GM12801 (cell line): ENCODE measurements around the gene ATM.

Source experiments
- TF ChIP-seq, protein P1 (sequence below): IDR thresholded peaks from one replicate; pipeline ENCODE4 v1.5.1; 2011; ENCODE audit warnings: control low read depth; ENCODE audit not compliant: insufficient read length; ENCODE audit errors: extremely low read depth

Gene ATM

DNA sequence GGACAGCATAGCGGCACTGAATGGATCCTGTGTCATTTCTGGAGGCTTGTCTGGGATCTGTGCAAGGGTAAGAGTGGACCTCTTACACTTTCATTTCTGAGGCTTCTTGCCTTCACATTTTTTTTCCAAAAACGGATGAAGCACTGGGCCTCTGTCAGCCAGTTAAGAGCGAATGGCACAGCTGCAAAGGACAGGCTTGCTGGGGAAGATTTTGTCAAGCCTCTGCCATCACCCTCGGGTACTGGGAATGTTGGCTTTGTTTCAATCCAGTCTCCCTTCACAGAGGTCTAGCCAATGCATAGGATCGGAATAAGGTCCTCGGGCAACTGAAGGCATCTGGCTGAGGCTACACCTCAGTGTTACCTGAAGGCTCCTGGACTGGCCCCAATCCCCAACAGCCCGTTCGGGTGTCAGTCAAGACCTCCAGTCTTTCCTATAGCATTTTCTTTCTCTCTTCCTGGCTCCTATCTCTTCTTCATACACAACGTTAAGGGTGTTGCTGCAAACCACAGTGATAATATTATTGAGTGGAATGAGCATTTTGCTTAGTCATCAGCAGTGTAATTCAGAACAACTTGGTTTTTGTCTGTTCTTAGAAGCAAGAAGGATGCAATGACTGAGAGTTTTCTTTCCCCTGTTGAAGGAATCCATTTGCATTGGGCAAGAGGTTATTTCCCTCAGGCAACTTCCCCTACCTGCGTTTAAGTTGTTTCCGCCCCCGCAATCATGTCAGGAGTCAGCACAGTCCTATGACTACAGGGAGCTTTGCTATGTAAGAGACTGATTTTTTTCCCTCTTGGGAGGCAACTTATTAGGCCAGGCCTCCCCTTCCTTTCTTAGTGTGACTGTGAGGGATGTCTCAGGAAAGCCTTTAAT is 23.2 kb upstream of the ATM start:
- TF ChIP-seq, protein P1, sequence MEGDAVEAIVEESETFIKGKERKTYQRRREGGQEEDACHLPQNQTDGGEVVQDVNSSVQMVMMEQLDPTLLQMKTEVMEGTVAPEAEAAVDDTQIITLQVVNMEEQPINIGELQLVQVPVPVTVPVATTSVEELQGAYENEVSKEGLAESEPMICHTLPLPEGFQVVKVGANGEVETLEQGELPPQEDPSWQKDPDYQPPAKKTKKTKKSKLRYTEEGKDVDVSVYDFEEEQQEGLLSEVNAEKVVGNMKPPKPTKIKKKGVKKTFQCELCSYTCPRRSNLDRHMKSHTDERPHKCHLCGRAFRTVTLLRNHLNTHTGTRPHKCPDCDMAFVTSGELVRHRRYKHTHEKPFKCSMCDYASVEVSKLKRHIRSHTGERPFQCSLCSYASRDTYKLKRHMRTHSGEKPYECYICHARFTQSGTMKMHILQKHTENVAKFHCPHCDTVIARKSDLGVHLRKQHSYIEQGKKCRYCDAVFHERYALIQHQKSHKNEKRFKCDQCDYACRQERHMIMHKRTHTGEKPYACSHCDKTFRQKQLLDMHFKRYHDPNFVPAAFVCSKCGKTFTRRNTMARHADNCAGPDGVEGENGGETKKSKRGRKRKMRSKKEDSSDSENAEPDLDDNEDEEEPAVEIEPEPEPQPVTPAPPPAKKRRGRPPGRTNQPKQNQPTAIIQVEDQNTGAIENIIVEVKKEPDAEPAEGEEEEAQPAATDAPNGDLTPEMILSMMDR: no peak

- TF ChIP-seq, protein P1: no peak
These were observed 19.8 kb upstream of the ATM start for GRCh38 chr11:108203075-108203474.

DNA sequence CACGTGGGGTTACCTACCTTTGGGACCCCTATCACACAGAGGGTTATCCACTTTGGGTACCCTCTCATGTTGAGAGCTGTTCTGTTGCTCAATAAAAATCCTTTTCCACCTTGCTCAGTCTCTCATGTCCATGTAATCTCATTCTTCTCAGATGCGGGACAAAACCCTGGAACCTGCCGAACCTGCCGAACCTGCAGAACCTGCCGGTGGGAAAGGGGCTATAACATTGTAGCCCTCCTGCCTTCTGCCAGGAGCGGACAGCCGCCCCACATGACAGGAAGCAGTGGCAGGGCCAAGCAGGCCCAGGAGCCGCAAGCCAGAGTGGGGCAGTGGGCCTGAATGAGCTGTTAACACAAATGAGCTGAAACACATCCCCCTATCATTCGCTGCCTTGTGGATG is 18.5 kb upstream of the ATM start:
- TF ChIP-seq, protein P1: no peak

- TF ChIP-seq, protein P1: no peak
These were observed 17.9 kb upstream of the ATM start for GRCh38 chr11:108204929-108205499.

- TF ChIP-seq, protein P1: no peak
These were observed 16.7 kb upstream of the ATM start for GRCh38 chr11:108206171-108206570.

- TF ChIP-seq, protein P1: no peak
These were observed 15.7 kb upstream of the ATM start for GRCh38 chr11:108206969-108207682.

DNA sequence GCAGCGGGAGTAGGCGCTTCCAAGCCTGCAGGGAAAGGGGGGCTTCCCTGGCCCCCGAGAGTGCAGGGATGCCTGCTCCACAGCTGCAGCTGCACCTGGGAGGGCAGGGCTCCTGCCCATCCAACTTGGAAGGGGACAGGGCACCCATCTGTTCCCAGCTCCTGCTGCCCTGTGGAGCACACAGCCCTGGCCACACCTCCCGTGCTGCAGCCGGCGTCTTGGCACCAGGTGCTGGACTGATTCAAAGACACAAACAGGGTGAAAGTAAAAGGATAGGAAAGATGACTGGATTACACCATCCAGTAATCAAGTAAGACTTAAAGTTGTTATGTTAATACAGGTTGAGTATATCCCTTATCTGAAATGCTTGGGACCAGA is 15.2 kb upstream of the ATM start:
- TF ChIP-seq, protein P1: no peak
